ENCODE measurements around the gene USP32. TPM values are rescaled to one million over a fixed set of nuclear protein-coding genes. Genes with fewer than 3 reads are reported as not detected.

USP32 gene
- total RNA-seq, 6 experiments from 2014 or later: 24.8 to 44.2 (median 33.5) TPM

DNA sequence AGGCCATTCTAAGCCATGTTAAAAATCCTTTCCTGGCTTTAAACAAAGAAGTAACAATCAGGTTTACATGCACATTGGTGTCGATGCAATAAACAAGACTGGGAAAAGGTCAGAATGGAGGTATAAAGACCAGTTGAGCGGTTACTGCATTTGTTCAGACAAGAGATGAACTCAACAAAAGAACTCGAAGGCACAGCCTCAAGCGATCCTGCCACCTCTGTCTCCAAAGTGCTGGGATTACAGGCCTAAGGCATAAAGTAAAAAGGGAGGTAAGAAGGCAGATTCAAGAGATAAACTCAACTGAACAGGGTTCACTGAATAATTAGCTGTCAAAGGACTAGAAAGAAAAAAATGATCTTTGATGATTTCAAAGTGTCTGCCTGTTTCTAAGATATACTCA is 39.4 kb downstream of the USP32 start:
- H3K4me3 ChIP-seq: no peak overlapping the region
- H3K36me3 ChIP-seq: no peaks in the 10 kb centered on the region
- DNase-seq: no peak
- ATAC-seq: no peak
- no peak overlapping the region for H3K27ac ChIP-seq
- H3K9me3 ChIP-seq: no peaks in the 10 kb centered on the region
- intact Hi-C loops (cut with DNase I): no loop called here
- no peak for TF ChIP-seq POLR2A (IDR thresholded peaks at IDR 0.05)
- TF ChIP-seq, protein P1, sequence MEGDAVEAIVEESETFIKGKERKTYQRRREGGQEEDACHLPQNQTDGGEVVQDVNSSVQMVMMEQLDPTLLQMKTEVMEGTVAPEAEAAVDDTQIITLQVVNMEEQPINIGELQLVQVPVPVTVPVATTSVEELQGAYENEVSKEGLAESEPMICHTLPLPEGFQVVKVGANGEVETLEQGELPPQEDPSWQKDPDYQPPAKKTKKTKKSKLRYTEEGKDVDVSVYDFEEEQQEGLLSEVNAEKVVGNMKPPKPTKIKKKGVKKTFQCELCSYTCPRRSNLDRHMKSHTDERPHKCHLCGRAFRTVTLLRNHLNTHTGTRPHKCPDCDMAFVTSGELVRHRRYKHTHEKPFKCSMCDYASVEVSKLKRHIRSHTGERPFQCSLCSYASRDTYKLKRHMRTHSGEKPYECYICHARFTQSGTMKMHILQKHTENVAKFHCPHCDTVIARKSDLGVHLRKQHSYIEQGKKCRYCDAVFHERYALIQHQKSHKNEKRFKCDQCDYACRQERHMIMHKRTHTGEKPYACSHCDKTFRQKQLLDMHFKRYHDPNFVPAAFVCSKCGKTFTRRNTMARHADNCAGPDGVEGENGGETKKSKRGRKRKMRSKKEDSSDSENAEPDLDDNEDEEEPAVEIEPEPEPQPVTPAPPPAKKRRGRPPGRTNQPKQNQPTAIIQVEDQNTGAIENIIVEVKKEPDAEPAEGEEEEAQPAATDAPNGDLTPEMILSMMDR (IDR thresholded peaks at IDR 0.05): no peak
- no peaks in the 10 kb centered on the region for H3K27me3 ChIP-seq
- WGBS (ENCODE audit: insufficient coverage, low coverage, low lambda C conversion rate, missing lambda C conversion rate): 88% methylated on average over 4 of the region's 4 CpGs
- H3K4me1 ChIP-seq: peaks cover 0 to 40% (median 19%) of the 10 kb centered on the region in 4 donors

GRCh38 chr17:60352071-60352470 is 39.9 kb downstream of the USP32 start:
- intact Hi-C loops (cut with DNase I): no loop called here
- H3K9me3 ChIP-seq: no peaks in the 10 kb centered on the region
- WGBS (ENCODE audit: insufficient coverage, low coverage, low lambda C conversion rate, missing lambda C conversion rate): 97% methylated on average over 3 of the region's 3 CpGs
- DNase-seq: no peak
- no peak overlapping the region for H3K27ac ChIP-seq
- peaks cover 0 to 35% (median 17%) of the 10 kb centered on the region in 4 donors for H3K4me1 ChIP-seq
- no peak overlapping the region for H3K4me3 ChIP-seq
- H3K36me3 ChIP-seq: no peaks in the 10 kb centered on the region
- no peaks in the 10 kb centered on the region for H3K27me3 ChIP-seq
- ATAC-seq: no peak
- TF ChIP-seq, protein P1 (IDR thresholded peaks at IDR 0.05): no peak
- TF ChIP-seq POLR2A (IDR thresholded peaks at IDR 0.05): no peak

GRCh38 chr17:60351012-60351695 is 40.8 kb downstream of the USP32 start:
- Histone ChIP-seq H3K36me3 (no peaks in the 10 kb centered on the region), H3K4me1 (peaks cover 0 to 26% (median 14%) of the 10 kb centered on the region in 4 donors), H3K27ac (no peak overlapping the region), H3K9me3 (no peaks in the 10 kb centered on the region), H3K27me3 (no peaks in the 10 kb centered on the region), H3K4me3 (no peak overlapping the region)
- ATAC-seq (no peak), DNase-seq (no peak)
- intact Hi-C loops (cut with DNase I): no loop called here
- TF ChIP-seq, protein P1 (IDR thresholded peaks at IDR 0.05): no peak
- TF ChIP-seq POLR2A (IDR thresholded peaks at IDR 0.05): no peak
- 83% methylated on average over 10 of the region's 11 CpGs for WGBS (ENCODE audit: insufficient coverage, low coverage, low lambda C conversion rate, missing lambda C conversion rate)

DNA sequence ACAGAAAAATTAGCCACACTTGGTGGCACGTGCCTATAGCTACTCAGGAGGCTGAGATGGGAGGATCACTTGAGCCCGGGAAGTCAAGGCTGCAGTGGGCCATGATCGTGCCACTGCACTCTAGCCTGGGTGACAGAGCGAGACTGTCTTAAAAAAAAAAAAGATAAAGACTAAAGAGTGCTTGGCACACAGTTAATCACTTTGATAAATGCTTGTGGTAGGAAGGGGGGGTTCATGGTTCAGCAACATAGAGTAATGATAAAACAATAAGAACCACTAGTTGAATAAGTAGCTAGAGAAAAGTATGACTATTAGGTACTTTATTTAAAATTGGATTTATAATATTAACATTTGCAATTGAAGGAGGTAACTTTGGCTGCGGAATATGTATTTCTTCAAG is 43.3 kb downstream of the USP32 start:
- Histone ChIP-seq H3K36me3 (peaks cover 0 to 7% (median 1%) of the 10 kb centered on the region in 4 donors), H3K4me3 (no peak overlapping the region), H3K27ac (no peak overlapping the region), H3K27me3 (no peaks in the 10 kb centered on the region), H3K9me3 (no peaks in the 10 kb centered on the region), H3K4me1 (peaks cover 0 to 4% (median under 1%) of the 10 kb centered on the region in 4 donors)
- TF ChIP-seq POLR2A (IDR thresholded peaks at IDR 0.05): no peak
- TF ChIP-seq, protein P1 (IDR thresholded peaks at IDR 0.05): no peak
- intact Hi-C loops (cut with DNase I): no loop called here
- ATAC-seq: no peak
- no peak for DNase-seq
- 90% methylated on average over 5 of the region's 5 CpGs for WGBS (ENCODE audit: insufficient coverage, low coverage, low lambda C conversion rate, missing lambda C conversion rate)

Measured in right lobe of liver (tissue), 6 donors.